Choroid plexus epithelial cell (primary cell): ENCODE data around the gene OTOA.
A peak's percentile ranks its signal among the peaks of the same experiment; 100 is the strongest.
"Not testable (repeated sequence)": the region's sequence is repeated elsewhere in the genome, so short reads cannot be mapped to it uniquely, and the experiment has no call there.

ENCODE experiments used
- DNase-seq: peaks from one replicate; pipeline ENCODE4 v3.0.0-alpha.2; 2010; ENCODE audit warnings: low read depth
- H3K4me3 ChIP-seq: 2 replicates; pipeline ENCODE4 v1.5.1; 2011; ENCODE audit warnings: low read depth, mild to moderate bottlenecking, control low read depth, low read length, moderate library complexity
- CTCF ChIP-seq: conservative IDR thresholded peaks from 2 replicates; pipeline ENCODE4 v1.5.1; 2011; ENCODE audit warnings: low read depth, mild to moderate bottlenecking, control low read depth, inconsistent platforms, low read length, moderate library complexity

Gene OTOA

GRCh38 chr16:21773207-21773553, 109.4 kb downstream of the OTOA start:
- not testable (repeated sequence) for DNase-seq, H3K4me3 ChIP-seq

- DNase-seq, H3K4me3 ChIP-seq: not testable (repeated sequence)
These were observed 116.8 kb downstream of the OTOA start for GRCh38 chr16:21780525-21780924.

- DNase-seq: not testable (repeated sequence)
These were observed 126.7 kb downstream of the OTOA start for GRCh38 chr16:21790506-21790905.

GRCh38 chr16:21793310-21793709, 129.5 kb downstream of the OTOA start:
- DNase-seq, H3K4me3 ChIP-seq: not testable (repeated sequence)

More at GRCh38 chr16:21790506-21790905, 126.7 kb downstream of the OTOA start:
- H3K4me3 ChIP-seq: not testable (repeated sequence)

GRCh38 chr16:21798601-21799000, 134.8 kb downstream of the OTOA start:
- not testable (repeated sequence) for DNase-seq

GRCh38 chr16:21801538-21802374, 138.0 kb downstream of the OTOA start:
- not testable (repeated sequence) for H3K4me3 ChIP-seq
- peak; percentile 79 for DNase-seq
- peak; percentile 55 for TF ChIP-seq CTCF

More at GRCh38 chr16:21798601-21799000, 134.8 kb downstream of the OTOA start:
- not testable (repeated sequence) for H3K4me3 ChIP-seq

GRCh38 chr16:21802375-21802663, 138.6 kb downstream of the OTOA start:
- H3K4me3 ChIP-seq: not testable (repeated sequence)

More at GRCh38 chr16:21802375-21802663, 138.6 kb downstream of the OTOA start:
- DNase-seq: not testable (repeated sequence)
